ENCODE measurements around the gene DAPP1.

DNA sequence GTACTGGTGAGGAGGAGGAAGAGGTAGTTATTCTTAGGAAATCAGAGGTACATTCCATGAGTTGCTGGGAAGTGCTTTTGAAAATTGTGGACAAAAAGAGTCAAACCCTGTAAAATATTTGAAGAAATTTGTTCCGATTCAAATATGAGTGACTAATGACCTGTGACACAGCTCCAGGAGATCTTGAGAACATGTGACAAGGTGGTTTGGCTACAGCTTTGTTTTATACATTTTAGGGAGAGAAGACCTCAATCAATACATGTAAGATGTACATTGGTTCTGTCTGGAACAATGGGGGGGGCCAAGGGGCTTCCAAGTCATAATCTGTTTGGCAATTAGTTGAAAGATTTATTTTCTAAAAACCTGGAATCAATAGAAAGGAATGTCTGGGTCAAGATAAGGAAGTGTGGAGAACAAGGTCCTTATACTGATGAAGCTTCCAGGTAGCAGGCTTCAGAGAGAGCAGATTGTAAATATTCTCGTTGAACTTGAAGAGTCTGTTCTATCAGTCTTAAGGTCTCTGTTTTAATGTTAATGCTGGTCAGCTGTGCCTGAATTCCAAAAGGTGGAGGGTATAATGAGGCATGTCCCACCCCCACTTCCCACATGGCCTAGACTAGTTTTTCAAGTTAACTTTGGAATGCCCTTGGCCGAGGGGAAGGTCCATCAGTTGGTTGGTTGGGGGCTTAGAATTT, 15.5 kb upstream of the DAPP1 start:
- TF ChIP-seq EZH2 (IDR thresholded peaks at IDR 0.05; ENCODE audit: insufficient read depth, poor library complexity, severe bottlenecking) = no peak
- no peak for TF ChIP-seq EZH2phosphoT487 (IDR thresholded peaks at IDR 0.05; ENCODE audit: insufficient read depth, low read depth)

Data from GM23248 (cell line).